Embryonic facial prominence (tissue), 1 donor: ENCODE results near the gene SMYD5.
A peak's percentile ranks its signal among the peaks of the same experiment; 100 is the strongest.
"Not testable (repeated sequence)": the region's sequence is repeated elsewhere in the genome, so short reads cannot be mapped to it uniquely, and the experiment has no call there.

ENCODE experiments used
- DNase-seq: peaks from one replicate; pipeline ENCODE4 v3.0.0-alpha.2; 2016; ENCODE audit errors: extremely low spot score

SMYD5 gene

GRCh38 chr2:73214120-73215035 is at the start of gene SMYD5:
SMYD5 (plus strand) TSS chr2:73214245; CDS start chr2:73214267, 22 bp downstream.
- peak; percentile 43 for DNase-seq

- not testable (repeated sequence) for DNase-seq
These were observed 48.1 kb upstream of the SMYD5 start for GRCh38 chr2:73165978-73166377.

GRCh38 chr2:73166813-73167212 is 47.2 kb upstream of the SMYD5 start:
- not testable (repeated sequence) for DNase-seq

- not testable (repeated sequence) for DNase-seq
These were observed 45.7 kb upstream of the SMYD5 start for GRCh38 chr2:73168348-73168747.

GRCh38 chr2:73170341-73170740 is 43.7 kb upstream of the SMYD5 start:
- not testable (repeated sequence) for DNase-seq

- no peak for DNase-seq
These were observed 41.1 kb upstream of the SMYD5 start for GRCh38 chr2:73172963-73173362.

GRCh38 chr2:73173781-73174180 is 40.3 kb upstream of the SMYD5 start:
- DNase-seq: no peak

GRCh38 chr2:73174244-73174643 is 39.8 kb upstream of the SMYD5 start:
- no peak for DNase-seq

- DNase-seq: no peak
These were observed 38.9 kb upstream of the SMYD5 start for GRCh38 chr2:73174941-73175662.

- DNase-seq: no peak
These were observed 38.3 kb upstream of the SMYD5 start for GRCh38 chr2:73175663-73176204.

GRCh38 chr2:73176205-73176880 is 37.7 kb upstream of the SMYD5 start:
- no peak for DNase-seq

GRCh38 chr2:73176881-73177644 is 37.0 kb upstream of the SMYD5 start:
- DNase-seq: peak; percentile 81

GRCh38 chr2:73177645-73178255 is 36.3 kb upstream of the SMYD5 start:
- no peak for DNase-seq

- no peak for DNase-seq
These were observed 28.1 kb upstream of the SMYD5 start for GRCh38 chr2:73185965-73186364.

- DNase-seq: no peak
These were observed 26.5 kb upstream of the SMYD5 start for GRCh38 chr2:73187549-73187948.

- DNase-seq: no peak
These were observed 16.5 kb upstream of the SMYD5 start for GRCh38 chr2:73197579-73197978.

- not testable (repeated sequence) for DNase-seq
These were observed 13.8 kb upstream of the SMYD5 start for GRCh38 chr2:73200281-73200680.

GRCh38 chr2:73202156-73203054 is 11.6 kb upstream of the SMYD5 start, which contains the start of gene NOTO:
NOTO (plus strand) TSS chr2:73202574; CDS start chr2:73202667, 93 bp downstream.
- DNase-seq: no peak

- no peak for DNase-seq
These were observed 10.9 kb upstream of the SMYD5 start for GRCh38 chr2:73203055-73203681.
